IMR-90 (cell line): ENCODE measurements around the gene ARHGAP19.

ENCODE experiments used
- BHLHE40 ChIP-seq: fragments of 150-350 bp; IDR thresholded peaks from 2 replicates; pipeline ENCODE4 v1.6.1; 2016; ENCODE audit warnings: mild to moderate bottlenecking, low read depth, low read length
- CEBPB ChIP-seq: IDR thresholded peaks from 2 replicates; pipeline ENCODE4 v1.6.1; 2012; ENCODE audit warnings: low read depth, low read length, improper control_type of control experiment
- CHD1 ChIP-seq: IDR thresholded peaks from 2 replicates; pipeline ENCODE4 v1.6.1; 2012; ENCODE audit warnings: low read depth, low read length, improper control_type of control experiment
- CTCF ChIP-seq: conservative IDR thresholded peaks from 2 replicates; pipeline ENCODE4 v1.5.1; 2012; ENCODE audit warnings: mild to moderate bottlenecking, low read depth, low read length, improper control_type of control experiment
- ELK1 ChIP-seq: fragments of 150-350 bp; IDR thresholded peaks from 2 replicates; pipeline ENCODE4 v1.6.1; 2016; ENCODE audit warnings: low read depth, mild to moderate bottlenecking, low read length, moderate library complexity, borderline replicate concordance
- FOS ChIP-seq: fragments of 150-350 bp; IDR thresholded peaks from 2 replicates; pipeline ENCODE4 v1.6.1; 2016; ENCODE audit warnings: low read depth, low read length
- MAFK ChIP-seq: IDR thresholded peaks from 2 replicates; pipeline ENCODE4 v1.6.1; 2012; ENCODE audit warnings: low read depth, low read length, improper control_type of control experiment
- NFE2L2 ChIP-seq: fragments of 150-350 bp; IDR thresholded peaks from 2 replicates; pipeline ENCODE4 v1.6.1; 2016; ENCODE audit warnings: low read depth, mild to moderate bottlenecking, low read length
- POLR2A ChIP-seq: IDR thresholded peaks from 2 replicates; pipeline ENCODE4 v1.6.1; 2012; ENCODE audit warnings: mild to moderate bottlenecking, low read depth, low read length
- RAD21 ChIP-seq: IDR thresholded peaks from 2 replicates; pipeline ENCODE4 v1.6.1; 2012; ENCODE audit warnings: low read length, improper control_type of control experiment
- RFX5 ChIP-seq: IDR thresholded peaks from 2 replicates; pipeline ENCODE4 v1.8.0; 2012; ENCODE audit warnings: low read depth, mild to moderate bottlenecking, low read length, moderate library complexity

GRCh38 chr10:97334370-97335175 is 42.1 kb upstream of the ARHGAP19 start, which contains the start of gene FRAT2:
- TF ChIP-seq FOS (no peak), CTCF (no peak), ELK1 (no peak), CHD1 (peak; percentile 97; the same call in 1 of the 2 replicates), POLR2A (peak; percentile 73), MAFK (no peak), RAD21 (no peak), BHLHE40 (peak; percentile 98), NFE2L2 (no peak), CEBPB (no peak), RFX5 (no peak)
